Peyer's patch (tissue), 4 donors: ENCODE measurements around the gene C1orf226. TPM values are rescaled to one million over a fixed set of nuclear protein-coding genes. Genes with fewer than 3 reads are reported as not detected.
"Not testable (repeated sequence)": the region's sequence is repeated elsewhere in the genome, so short reads cannot be mapped to it uniquely, and the experiment has no call there.

Experiments
- DNase-seq, 3 donors: peaks; one replicate each; pipeline ENCODE4 v3.0.0-alpha.2; 2017 to 2019
- H3K27ac ChIP-seq, 4 donors: fragments of 200-600 bp; sonication (generic); one replicate each; pipeline ENCODE4 v1.5.1; 2016 to 2019
- H3K27me3 ChIP-seq, 2 donors: fragments of 200-600 bp; sonication (generic); one replicate each; pipeline ENCODE4 v1.5.1; 2019
- H3K36me3 ChIP-seq, 3 donors: fragments of 200-600 bp; sonication (generic); one replicate each; pipeline ENCODE4 v1.5.1; 2016 to 2019
- H3K4me1 ChIP-seq, 4 donors: fragments of 200-600 bp; sonication (generic); one replicate each; pipeline ENCODE4 v1.5.1; 2016 to 2019
- H3K4me3 ChIP-seq, 4 donors: fragments of 200-600 bp; sonication (generic); 1 replicate in 3 of 4; 2 replicates in 1 of 4; pipeline ENCODE4 v1.5.1; 2016 to 2019; ENCODE audit warnings: mild to moderate bottlenecking in 1 of 4
- H3K9me3 ChIP-seq, 4 donors: fragments of 200-600 bp; sonication (generic); one replicate each; pipeline ENCODE4 v1.5.1; 2016 to 2019; ENCODE audit warnings: mild to moderate bottlenecking in 1 of 4
- CTCF ChIP-seq, 6 experiments: fragments of 450-650 bp in 4 of 6; fragments of 200-600 bp in 2 of 6; sonication (generic) in 1 of 6; IDR thresholded peaks; one replicate each; pipeline ENCODE4 v1.5.1; 2017 to 2019; ENCODE audit warnings: antibody characterized with exemption in 6 of 6, mild to moderate bottlenecking in 3 of 6, moderate library complexity in 1 of 6
- POLR2A ChIP-seq, 2 donors: fragments of 450-650 bp; IDR thresholded peaks; one replicate each; pipeline ENCODE4 v1.5.1; 2017; ENCODE audit warnings: antibody characterized with exemption in 2 of 2, mild to moderate bottlenecking in 2 of 2, moderate library complexity in 2 of 2
- small RNA-seq, 2 donors: library from RNA; depleted of rRNA; stranded (forward); fragments of <200 nt; gene quantifications; one replicate each; pipeline ENCODE3, GENCODE V24; 2016
- total RNA-seq, 4 donors: library from RNA; depleted of rRNA; stranded (reverse); fragments of >200 nt; gene quantifications; one replicate each; pipeline ENCODE4 v1.1.0, GENCODE V29; 2016

The C1orf226 gene
- total RNA-seq, 4 donors from 2014 or later: 5.0 to 36.8 (median 26.2) TPM

DNA sequence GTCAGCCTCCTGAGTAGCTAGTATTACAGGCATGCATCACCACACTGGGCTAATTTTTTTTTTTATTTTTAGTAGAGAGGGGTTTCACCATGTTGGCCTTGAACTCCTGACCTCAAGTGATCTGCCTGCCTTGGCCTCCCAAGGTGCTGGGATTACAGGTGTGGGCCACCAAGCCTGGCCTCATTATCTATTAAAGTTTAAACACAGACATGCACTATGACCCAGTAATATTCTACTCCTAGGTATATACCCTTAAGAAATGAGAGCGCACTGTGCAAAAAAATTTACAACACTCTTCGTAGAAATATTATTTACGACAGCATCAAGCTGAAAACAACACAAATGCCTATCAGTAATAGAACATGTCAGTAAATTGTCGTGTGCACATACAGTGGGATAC lies 49.1 kb downstream of the C1orf226 start:
- Histone ChIP-seq H3K4me1 (no peaks in the 10 kb centered on the region), H3K9me3 (no peaks in the 10 kb centered on the region), H3K27me3 (no peaks in the 10 kb centered on the region), H3K36me3 (no peaks in the 10 kb centered on the region), H3K4me3 (no peak overlapping the region), H3K27ac (no peak overlapping the region)
- DNase-seq: no peak
- TF ChIP-seq POLR2A (IDR thresholded peaks at IDR 0.05) (no peak), CTCF (IDR thresholded peaks at IDR 0.05) (no peak)

GRCh38 chr1:162432977-162433713 lies 51.6 kb downstream of the C1orf226 start:
- H3K4me1 ChIP-seq, H3K36me3 ChIP-seq, DNase-seq, H3K27ac ChIP-seq, H3K4me3 ChIP-seq, H3K27me3 ChIP-seq, H3K9me3 ChIP-seq: not testable (repeated sequence)

Small RNA genes within 50 kb of the gene (small RNA-seq; reads per million reads assigned to genes)
- gene MIR556 (0 to 0.06 reads per million in 2 donors), gene RNA5SP61 (0 reads per million in 2 donors)

Other genes with a start within 250 kb of the C1orf226 start
- not detected for gene SPATA46, start 4.9 kb upstream of the C1orf226 start, total RNA-seq
- gene SH2D1B, start 30.4 kb downstream of the C1orf226 start, total RNA-seq: 1 to 10 TPM in 2 of 4 donors, under 1 TPM in 1, not detected in 1; 0.76 to 1.9 (median 1.3) TPM
- 10 to 100 TPM; 40.6 to 74.3 (median 49.5) TPM for gene UHMK1, start 116.1 kb downstream of the C1orf226 start, total RNA-seq
- 100 to 1,000 TPM; 101 to 131 (median 122) TPM for gene UAP1, start 180.0 kb downstream of the C1orf226 start, total RNA-seq